GM18526 (cell line): ENCODE results near the gene ARHGAP10.

Experiments used
- POLR2A ChIP-seq: IDR thresholded peaks from 3 replicates; pipeline ENCODE4 v1.6.1; 2011; ENCODE audit not compliant: insufficient read length; ENCODE audit errors: extremely low read depth

Gene ARHGAP10

GRCh38 chr4:148061795-148062194 is 329.9 kb downstream of the ARHGAP10 start:
- TF ChIP-seq POLR2A = no peak

GRCh38 chr4:148062301-148062950 is 330.5 kb downstream of the ARHGAP10 start:
- TF ChIP-seq POLR2A = no peak

- no peak for TF ChIP-seq POLR2A
Observed at GRCh38 chr4:148064451-148064850, 332.6 kb downstream of the ARHGAP10 start.

- TF ChIP-seq POLR2A = no peak
Observed at GRCh38 chr4:148065075-148065474, 333.2 kb downstream of the ARHGAP10 start.

GRCh38 chr4:148067301-148067916 is 335.5 kb downstream of the ARHGAP10 start:
- no peak for TF ChIP-seq POLR2A

GRCh38 chr4:148068065-148068911 is 336.4 kb downstream of the ARHGAP10 start:
- TF ChIP-seq POLR2A = no peak

GRCh38 chr4:148069086-148069894 is 337.4 kb downstream of the ARHGAP10 start:
- TF ChIP-seq POLR2A = no peak

- no peak for TF ChIP-seq POLR2A
Observed at GRCh38 chr4:148069895-148070178, 337.9 kb downstream of the ARHGAP10 start.

GRCh38 chr4:148071009-148071408 is 339.1 kb downstream of the ARHGAP10 start:
- no peak for TF ChIP-seq POLR2A

- TF ChIP-seq POLR2A = no peak
Observed at GRCh38 chr4:148072789-148073188, 340.9 kb downstream of the ARHGAP10 start.

GRCh38 chr4:148073349-148073748 is 341.5 kb downstream of the ARHGAP10 start:
- TF ChIP-seq POLR2A = no peak

GRCh38 chr4:148074462-148074861 is 342.6 kb downstream of the ARHGAP10 start:
- TF ChIP-seq POLR2A = no peak

GRCh38 chr4:148075438-148075837 is 343.6 kb downstream of the ARHGAP10 start:
- no peak for TF ChIP-seq POLR2A

- TF ChIP-seq POLR2A = no peak
Observed at GRCh38 chr4:148076964-148077363, 345.1 kb downstream of the ARHGAP10 start.

GRCh38 chr4:148077581-148077980 is 345.7 kb downstream of the ARHGAP10 start:
- TF ChIP-seq POLR2A = no peak
